HepG2 (cell line): ENCODE data around the gene STOML1. TPM values are rescaled to one million over a fixed set of nuclear protein-coding genes. Genes with fewer than 3 reads are reported as not detected.

Experiments
- AGO1 ChIP-seq: fragments of 200-400 bp; formaldehyde crosslinking; IDR thresholded peaks from 2 replicates; pipeline ENCODE4 v1.6.1; 2017; ENCODE audit warnings: mild to moderate bottlenecking, low read depth, low read length, moderate library complexity; ENCODE audit not compliant: poor library complexity, severe bottlenecking
- ATF4 ChIP-seq, 2 experiments: fragments of 450-650 bp in 1 of 2; sonication (generic) in 1 of 2; formaldehyde crosslinking; IDR thresholded peaks; 2 replicates each; pipeline versions ENCODE4 v1.5.0 to v1.8.0; 2020 to 2022; ENCODE audit warnings: mild to moderate bottlenecking in 1 of 2, missing genetic modification reagents in 1 of 2
- JUND ChIP-seq: sonication (generic); formaldehyde crosslinking; IDR thresholded peaks from 2 replicates; pipeline ENCODE4 v1.8.0; 2022; ENCODE audit warnings: mild to moderate bottlenecking, missing genetic modification reagents
- PITX1 ChIP-seq: sonication (generic); formaldehyde crosslinking; IDR thresholded peaks from 2 replicates; pipeline ENCODE4 v1.5.1; 2020; ENCODE audit warnings: mild to moderate bottlenecking, missing genetic modification reagents
- RARA ChIP-seq: IDR thresholded peaks from 2 replicates; pipeline ENCODE4 v1.6.1; 2016; ENCODE audit warnings: missing genetic modification reagents, missing compliant biosample characterization
- SIX4 ChIP-seq: sonication (generic); formaldehyde crosslinking; IDR thresholded peaks from 2 replicates; pipeline ENCODE4 v1.4.0; 2020; ENCODE audit warnings: missing genetic modification reagents
- YEATS2 ChIP-seq: sonication (generic); formaldehyde crosslinking; IDR thresholded peaks from 2 replicates; pipeline ENCODE4 v1.4.0; 2020; ENCODE audit warnings: missing genetic modification reagents, borderline replicate concordance
- ZBTB14 ChIP-seq: sonication (generic); formaldehyde crosslinking; IDR thresholded peaks from 2 replicates; pipeline ENCODE4 v1.4.0; 2020; ENCODE audit warnings: missing genetic modification reagents
- ZFP36L2 ChIP-seq: sonication (generic); formaldehyde crosslinking; IDR thresholded peaks from 2 replicates; pipeline ENCODE4 v1.4.0; 2020; ENCODE audit warnings: missing genetic modification reagents
- ZNF446 ChIP-seq: sonication (generic); formaldehyde crosslinking; IDR thresholded peaks from 2 replicates; pipeline ENCODE4 v1.5.0; 2020; ENCODE audit warnings: mild to moderate bottlenecking, missing genetic modification reagents
- ZNF646 ChIP-seq: sonication (generic); formaldehyde crosslinking; IDR thresholded peaks from 2 replicates; pipeline ENCODE4 v1.9.0; 2021; ENCODE audit warnings: mild to moderate bottlenecking, missing genetic modification reagents
- ZNF687 ChIP-seq: sonication (generic); formaldehyde crosslinking; IDR thresholded peaks from 2 replicates; pipeline ENCODE4 v1.5.1; 2020; ENCODE audit warnings: mild to moderate bottlenecking, missing genetic modification reagents, moderate library complexity
- ZSCAN5A ChIP-seq: sonication (generic); formaldehyde crosslinking; IDR thresholded peaks from 2 replicates; pipeline ENCODE4 v1.8.0; 2022; ENCODE audit warnings: mild to moderate bottlenecking, missing genetic modification reagents, borderline replicate concordance
- polyA plus RNA-seq, 8 experiments: library from polyadenylated mRNA; depleted of rRNA in 3 of 8; stranded (reverse) in 7 of 8; unstranded in 1 of 8; fragments of >200 nt; fragmentation: Illumina TruSeq in 4 of 8; extraction: Trizol in 4 of 8; gene quantifications; 2 replicates each; pipeline versions ENCODE4 v1.2.1 to v1.2.3, GENCODE V29; 2011 to 2016; ENCODE audit warnings: low read depth in 4 of 8, missing spikeins in 1 of 8, mixed read lengths in 1 of 8; ENCODE audit not compliant: insufficient read depth in 1 of 8
- total RNA-seq, 5 experiments: library from RNA; depleted of rRNA; stranded (reverse); fragments of >200 nt; fragmentation: Illumina TruSeq; extraction: Trizol; gene quantifications; 2 replicates each; pipeline ENCODE4 v1.2.3, GENCODE V29; 2016; ENCODE audit warnings: low read depth in 1 of 5

Gene STOML1
- total and polyA plus RNA-seq, 2 of the 13 experiments (the other 11 are each of a cell fraction or from before 2014, with no cell fraction given), result 3.5 to 3.7 TPM

GRCh38 chr15:73994413-73994883 lies 2.4 kb upstream of the STOML1 start, which contains the start of gene PML (continued):
- TF ChIP-seq ZNF446 (CRISPR knock-in tag) (no peak), JUND (CRISPR knock-in tag) (no peak), ZSCAN5A (no peak), PITX1 (peak; percentile 36; the same call in 1 of the 2 replicates), AGO1 (no peak), ZFP36L2 (CRISPR knock-in tag) (no peak), ZNF646 (CRISPR knock-in tag) (no peak), YEATS2 (CRISPR knock-in tag) (peak; percentile 36; the same call in 1 of the 2 replicates), SIX4 (no peak), RARA (no peak), ZNF687 (CRISPR knock-in tag) (peak; percentile 41; the same call in 1 of the 2 replicates), ATF4 (CRISPR knock-in tag; IDR thresholded peaks at IDR 0.05) (no peak), ZBTB14 (no peak)
